Peyer's patch (tissue), 4 donors: ENCODE data around the gene SOX11. TPM values are rescaled to one million over a fixed set of nuclear protein-coding genes. Genes with fewer than 3 reads are reported as not detected.

Source experiments
- DNase-seq, 3 donors: peaks; one replicate each; pipeline ENCODE4 v3.0.0-alpha.2; 2017 to 2019
- H3K27ac ChIP-seq, 4 donors: fragments of 200-600 bp; sonication (generic); one replicate each; pipeline ENCODE4 v1.5.1; 2016 to 2019
- H3K27me3 ChIP-seq, 2 donors: fragments of 200-600 bp; sonication (generic); one replicate each; pipeline ENCODE4 v1.5.1; 2019
- H3K36me3 ChIP-seq, 3 donors: fragments of 200-600 bp; sonication (generic); one replicate each; pipeline ENCODE4 v1.5.1; 2016 to 2019
- H3K4me1 ChIP-seq, 4 donors: fragments of 200-600 bp; sonication (generic); one replicate each; pipeline ENCODE4 v1.5.1; 2016 to 2019
- H3K4me3 ChIP-seq, 4 donors: fragments of 200-600 bp; sonication (generic); 1 replicate in 3 of 4; 2 replicates in 1 of 4; pipeline ENCODE4 v1.5.1; 2016 to 2019; ENCODE audit warnings: mild to moderate bottlenecking in 1 of 4
- H3K9me3 ChIP-seq, 4 donors: fragments of 200-600 bp; sonication (generic); one replicate each; pipeline ENCODE4 v1.5.1; 2016 to 2019; ENCODE audit warnings: mild to moderate bottlenecking in 1 of 4
- POLR2A ChIP-seq, 2 donors: fragments of 450-650 bp; IDR thresholded peaks; one replicate each; pipeline ENCODE4 v1.5.1; 2017; ENCODE audit warnings: antibody characterized with exemption in 2 of 2, mild to moderate bottlenecking in 2 of 2, moderate library complexity in 2 of 2
- total RNA-seq, 4 donors: library from RNA; depleted of rRNA; stranded (reverse); fragments of >200 nt; gene quantifications; one replicate each; pipeline ENCODE4 v1.1.0, GENCODE V29; 2016
- TF ChIP-seq, protein P1 (sequence below), 6 experiments: fragments of 450-650 bp in 4 of 6; fragments of 200-600 bp in 2 of 6; sonication (generic) in 1 of 6; IDR thresholded peaks; one replicate each; pipeline ENCODE4 v1.5.1; 2017 to 2019; ENCODE audit warnings: antibody characterized with exemption in 6 of 6, mild to moderate bottlenecking in 3 of 6, moderate library complexity in 1 of 6

Gene SOX11
- total RNA-seq, 4 donors from 2014 or later = not detected

DNA sequence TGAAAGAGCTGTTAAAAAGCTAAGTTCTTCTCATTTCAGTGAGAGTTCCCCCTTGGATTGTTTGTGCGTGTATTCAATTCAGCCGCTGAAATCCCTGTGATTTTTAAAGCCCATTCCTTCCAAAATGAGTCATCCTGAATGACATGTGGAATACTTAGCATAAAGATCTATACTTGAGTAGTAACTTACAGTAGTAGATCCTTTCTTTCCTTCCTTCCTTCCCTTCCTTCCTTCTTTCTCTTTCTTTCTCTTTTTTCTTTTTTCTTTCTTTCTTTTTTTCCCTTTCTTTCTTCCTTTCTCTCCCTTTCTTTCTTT is 18.2 kb upstream of the SOX11 start:
- Histone ChIP-seq H3K36me3 (no peaks in the 10 kb centered on the region), H3K9me3 (no peaks in the 10 kb centered on the region), H3K27me3 (no peaks in the 10 kb centered on the region), H3K4me3 (no peak overlapping the region), H3K27ac (no peak overlapping the region), H3K4me1 (no peaks in the 10 kb centered on the region)
- DNase-seq = no peak
- no peak for TF ChIP-seq POLR2A (IDR thresholded peaks at IDR 0.05)
- TF ChIP-seq, protein P1, sequence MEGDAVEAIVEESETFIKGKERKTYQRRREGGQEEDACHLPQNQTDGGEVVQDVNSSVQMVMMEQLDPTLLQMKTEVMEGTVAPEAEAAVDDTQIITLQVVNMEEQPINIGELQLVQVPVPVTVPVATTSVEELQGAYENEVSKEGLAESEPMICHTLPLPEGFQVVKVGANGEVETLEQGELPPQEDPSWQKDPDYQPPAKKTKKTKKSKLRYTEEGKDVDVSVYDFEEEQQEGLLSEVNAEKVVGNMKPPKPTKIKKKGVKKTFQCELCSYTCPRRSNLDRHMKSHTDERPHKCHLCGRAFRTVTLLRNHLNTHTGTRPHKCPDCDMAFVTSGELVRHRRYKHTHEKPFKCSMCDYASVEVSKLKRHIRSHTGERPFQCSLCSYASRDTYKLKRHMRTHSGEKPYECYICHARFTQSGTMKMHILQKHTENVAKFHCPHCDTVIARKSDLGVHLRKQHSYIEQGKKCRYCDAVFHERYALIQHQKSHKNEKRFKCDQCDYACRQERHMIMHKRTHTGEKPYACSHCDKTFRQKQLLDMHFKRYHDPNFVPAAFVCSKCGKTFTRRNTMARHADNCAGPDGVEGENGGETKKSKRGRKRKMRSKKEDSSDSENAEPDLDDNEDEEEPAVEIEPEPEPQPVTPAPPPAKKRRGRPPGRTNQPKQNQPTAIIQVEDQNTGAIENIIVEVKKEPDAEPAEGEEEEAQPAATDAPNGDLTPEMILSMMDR (IDR thresholded peaks at IDR 0.05) = no peak

DNA sequence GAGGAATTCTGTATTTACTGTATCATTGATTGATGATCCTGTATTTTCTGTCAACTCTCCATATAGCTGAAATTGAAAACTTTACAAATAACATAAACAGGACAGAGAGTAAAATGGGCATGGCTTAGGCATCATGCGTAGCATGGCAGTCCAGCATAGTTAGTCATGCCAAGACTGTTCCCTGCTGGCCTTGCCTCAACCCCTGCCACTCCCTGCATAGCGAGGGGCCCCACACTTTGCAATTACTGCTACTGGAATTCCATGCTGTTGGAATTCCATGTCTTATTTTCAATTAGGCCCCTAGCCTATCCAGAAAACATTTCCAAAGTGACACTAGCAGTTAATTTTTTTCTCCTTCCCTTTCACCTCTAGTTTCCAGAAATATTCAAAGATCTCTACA is 15.1 kb upstream of the SOX11 start:
- TF ChIP-seq, protein P1 (IDR thresholded peaks at IDR 0.05) = no peak
- no peak for TF ChIP-seq POLR2A (IDR thresholded peaks at IDR 0.05)
- Histone ChIP-seq H3K4me3 (no peak overlapping the region), H3K36me3 (no peaks in the 10 kb centered on the region), H3K4me1 (no peaks in the 10 kb centered on the region), H3K9me3 (no peaks in the 10 kb centered on the region), H3K27me3 (no peaks in the 10 kb centered on the region), H3K27ac (no peak overlapping the region)
- no peak for DNase-seq

DNA sequence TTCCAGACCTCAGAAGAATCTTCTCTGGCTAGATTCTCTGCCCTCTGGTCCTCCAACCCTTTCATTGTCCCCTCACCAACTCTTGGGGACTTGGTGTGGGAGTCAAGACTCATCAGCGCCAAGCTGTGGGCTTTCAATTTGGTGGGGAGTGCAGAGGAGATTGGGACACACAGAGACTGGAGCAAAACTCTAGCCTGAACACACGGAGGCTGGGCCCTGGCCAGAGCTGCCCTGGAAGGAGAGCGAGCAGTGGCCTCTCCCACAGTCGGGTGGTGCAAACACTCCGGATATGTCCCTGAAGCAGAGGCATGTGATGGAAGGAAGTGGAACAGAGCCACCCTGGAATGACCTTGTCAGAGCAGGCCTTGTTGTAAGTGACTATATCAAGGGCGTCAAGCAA is 8.7 kb upstream of the SOX11 start:
- Histone ChIP-seq H3K4me3 (no peak overlapping the region), H3K27me3 (no peaks in the 10 kb centered on the region), H3K9me3 (no peaks in the 10 kb centered on the region), H3K4me1 (no peaks in the 10 kb centered on the region), H3K27ac (no peak overlapping the region), H3K36me3 (no peaks in the 10 kb centered on the region)
- no peak for DNase-seq
- no peak for TF ChIP-seq POLR2A (IDR thresholded peaks at IDR 0.05)
- TF ChIP-seq, protein P1 (IDR thresholded peaks at IDR 0.05) = no peak

DNA sequence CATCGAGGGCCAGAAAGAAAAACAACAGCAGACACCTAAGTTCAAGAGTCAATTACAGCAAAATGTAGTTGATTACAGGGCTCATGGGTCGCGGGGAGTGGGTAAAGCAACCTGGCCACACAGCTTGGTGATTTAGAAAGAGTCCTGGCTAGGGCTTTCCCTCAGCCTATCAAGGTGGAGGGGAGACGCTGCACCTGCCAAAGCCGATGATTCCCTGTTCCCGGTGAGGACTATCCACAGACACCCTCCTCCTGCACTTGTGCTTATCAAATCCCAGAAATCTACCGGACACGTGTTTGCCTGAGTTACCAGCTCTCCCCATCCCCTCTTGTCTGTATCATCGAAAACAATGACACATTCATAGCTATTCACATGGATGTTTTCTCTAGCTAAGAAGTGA is 7.0 kb upstream of the SOX11 start:
- H3K27ac ChIP-seq = no peak overlapping the region
- no peaks in the 10 kb centered on the region for H3K9me3 ChIP-seq
- TF ChIP-seq POLR2A (IDR thresholded peaks at IDR 0.05) = no peak
- TF ChIP-seq, protein P1 (IDR thresholded peaks at IDR 0.05) = no peak
- H3K36me3 ChIP-seq = no peaks in the 10 kb centered on the region
- DNase-seq = no peak
- no peak overlapping the region for H3K4me3 ChIP-seq
- H3K27me3 ChIP-seq = no peaks in the 10 kb centered on the region
- H3K4me1 ChIP-seq = no peaks in the 10 kb centered on the region

DNA sequence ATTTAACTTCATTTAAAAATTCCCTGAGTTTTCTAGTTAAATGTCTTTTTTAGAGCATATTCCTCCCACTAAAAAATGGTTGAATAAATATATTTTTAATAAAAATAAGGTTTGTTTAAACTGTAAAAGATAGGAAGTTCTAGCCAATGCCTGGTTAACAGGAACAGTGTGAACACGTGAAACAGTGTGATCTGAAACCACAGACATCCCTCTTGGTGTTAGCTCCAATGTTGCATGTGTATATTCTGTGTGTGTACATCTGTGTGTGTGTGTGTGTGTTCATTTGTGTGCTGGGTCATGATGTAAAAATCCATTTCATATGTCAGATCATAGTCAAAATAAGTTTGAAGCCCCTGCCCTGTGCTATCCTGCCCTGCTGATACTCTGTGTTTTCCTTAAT is 6.1 kb upstream of the SOX11 start:
- Histone ChIP-seq H3K27me3 (peaks cover 0 to under 1% of the 10 kb centered on the region in 2 donors), H3K27ac (no peak overlapping the region), H3K4me3 (no peak overlapping the region), H3K9me3 (no peaks in the 10 kb centered on the region), H3K36me3 (no peaks in the 10 kb centered on the region), H3K4me1 (no peaks in the 10 kb centered on the region)
- TF ChIP-seq POLR2A (IDR thresholded peaks at IDR 0.05) = no peak
- no peak for DNase-seq

DNA sequence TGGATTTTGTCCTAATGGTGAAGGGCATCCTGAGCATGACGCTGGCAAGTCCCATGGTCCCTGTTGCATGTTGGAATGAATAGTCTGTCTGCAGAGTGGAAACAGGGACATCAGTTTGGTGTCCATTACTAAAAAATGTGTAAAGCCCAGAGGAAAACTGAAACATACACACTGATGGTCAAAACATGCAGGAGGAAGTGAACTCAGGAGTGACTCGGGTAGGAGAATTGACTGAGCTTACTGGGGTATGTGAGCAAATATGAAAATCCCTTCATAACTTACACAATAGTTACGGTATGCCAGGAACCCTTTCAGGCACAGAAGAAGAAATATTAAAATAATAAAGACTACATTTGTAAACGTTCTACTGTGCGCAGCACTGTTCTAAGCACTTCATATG is 5.6 kb upstream of the SOX11 start:
- H3K27ac ChIP-seq = no peak overlapping the region
- DNase-seq = no peak
- H3K4me3 ChIP-seq = no peak overlapping the region
- TF ChIP-seq POLR2A (IDR thresholded peaks at IDR 0.05) = no peak
- TF ChIP-seq, protein P1 (IDR thresholded peaks at IDR 0.05) = no peak
- H3K36me3 ChIP-seq = no peaks in the 10 kb centered on the region
- H3K9me3 ChIP-seq = no peaks in the 10 kb centered on the region
- H3K27me3 ChIP-seq = peaks cover 0 to 5% of the 10 kb centered on the region in 2 donors
- H3K4me1 ChIP-seq = no peaks in the 10 kb centered on the region
